HUES6 (cell line): ENCODE results near the gene PRKCE.

Source experiments
- H3K27ac ChIP-seq: 2 replicates; pipeline ENCODE4 v1.7.0; 2013; ENCODE audit warnings: low read depth, mild to moderate bottlenecking, low read length, inconsistent platforms
- H3K27me3 ChIP-seq: 2 replicates; pipeline ENCODE4 v1.6.1; 2013; ENCODE audit warnings: low read length; ENCODE audit not compliant: control insufficient read depth, insufficient read depth
- H3K36me3 ChIP-seq: 2 replicates; pipeline ENCODE4 v1.6.1; 2013; ENCODE audit warnings: low read length; ENCODE audit not compliant: control insufficient read depth, insufficient read depth
- H3K4me1 ChIP-seq: 2 replicates; pipeline ENCODE4 v1.6.1; 2013; ENCODE audit warnings: low read length; ENCODE audit not compliant: control insufficient read depth, insufficient read depth
- H3K4me3 ChIP-seq: 2 replicates; pipeline ENCODE4 v1.5.1; 2013; ENCODE audit warnings: low read depth, low read length
- H3K9ac ChIP-seq: one replicate; pipeline ENCODE4 v1.6.1; 2013; ENCODE audit warnings: mild to moderate bottlenecking, low read length
- H3K9me3 ChIP-seq: 2 replicates; pipeline ENCODE4 v1.6.1; 2013; ENCODE audit warnings: low read depth, low read length; ENCODE audit not compliant: control insufficient read depth, insufficient read depth

Gene PRKCE

DNA sequence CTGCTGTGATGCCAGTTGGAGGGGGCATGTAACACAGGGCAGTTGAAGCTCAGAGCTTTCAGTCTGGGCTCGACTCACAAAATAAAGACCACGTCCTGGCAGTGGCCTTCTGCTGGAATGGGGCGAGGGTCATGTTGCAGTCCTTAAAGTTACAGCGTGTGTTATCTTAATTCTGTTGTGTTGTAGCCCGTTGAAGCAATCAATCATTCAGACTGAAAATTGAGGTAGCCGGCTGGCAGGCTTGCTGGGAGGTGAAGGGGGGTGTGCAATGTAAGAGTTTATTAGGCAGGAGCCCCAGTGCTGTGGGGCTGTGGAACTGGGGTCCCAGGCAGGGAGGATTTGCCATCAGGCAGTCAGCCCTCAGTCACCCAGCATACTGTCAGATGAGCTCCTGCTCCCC is 508.9 kb downstream of the PRKCE start:
- Histone ChIP-seq H3K36me3 (no peaks in the 10 kb centered on the region), H3K4me1 (no peaks in the 10 kb centered on the region)

GRCh38 chr2:46161315-46161714 is 509.8 kb downstream of the PRKCE start:
- Histone ChIP-seq H3K9ac (no peak overlapping the region), H3K4me1 (no peaks in the 10 kb centered on the region), H3K4me3 (no peak overlapping the region), H3K36me3 (no peaks in the 10 kb centered on the region), H3K9me3 (no peaks in the 10 kb centered on the region), H3K27ac (no peak overlapping the region), H3K27me3 (no peaks in the 10 kb centered on the region; the same call in 1 of the 2 replicates)

More for the DNA sequence above, 508.9 kb downstream of the PRKCE start:
- Histone ChIP-seq H3K9ac (no peak overlapping the region), H3K27ac (no peak overlapping the region), H3K27me3 (no peaks in the 10 kb centered on the region; the same call in 1 of the 2 replicates), H3K4me3 (no peak overlapping the region), H3K9me3 (no peaks in the 10 kb centered on the region)

DNA sequence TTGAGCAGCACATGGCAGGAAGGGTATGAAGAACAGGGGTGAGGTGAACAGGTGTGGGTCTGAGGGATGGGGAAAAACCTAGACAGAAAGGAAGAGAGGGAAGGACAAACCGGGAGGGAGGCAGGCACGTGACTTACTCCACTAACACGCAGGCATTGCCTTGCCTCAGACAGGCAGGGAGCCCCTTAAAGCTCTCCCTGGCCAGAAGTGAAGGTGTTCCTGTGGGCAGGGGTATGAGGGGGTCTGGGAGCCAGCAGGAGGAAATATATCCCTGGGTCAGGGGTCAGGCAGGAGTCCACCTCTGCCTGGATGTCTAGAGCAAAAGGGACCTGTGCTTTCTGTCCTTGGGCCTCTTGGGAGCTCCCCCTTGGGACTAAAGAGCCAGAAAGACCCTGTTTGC is 510.4 kb downstream of the PRKCE start:
- H3K36me3 ChIP-seq: no peaks in the 10 kb centered on the region
- no peak overlapping the region for H3K9ac ChIP-seq
- H3K9me3 ChIP-seq: no peaks in the 10 kb centered on the region
- no peak overlapping the region for H3K4me3 ChIP-seq
- no peaks in the 10 kb centered on the region for H3K4me1 ChIP-seq
- H3K27ac ChIP-seq: no peak overlapping the region
- H3K27me3 ChIP-seq: no peaks in the 10 kb centered on the region; the same call in 1 of the 2 replicates

DNA sequence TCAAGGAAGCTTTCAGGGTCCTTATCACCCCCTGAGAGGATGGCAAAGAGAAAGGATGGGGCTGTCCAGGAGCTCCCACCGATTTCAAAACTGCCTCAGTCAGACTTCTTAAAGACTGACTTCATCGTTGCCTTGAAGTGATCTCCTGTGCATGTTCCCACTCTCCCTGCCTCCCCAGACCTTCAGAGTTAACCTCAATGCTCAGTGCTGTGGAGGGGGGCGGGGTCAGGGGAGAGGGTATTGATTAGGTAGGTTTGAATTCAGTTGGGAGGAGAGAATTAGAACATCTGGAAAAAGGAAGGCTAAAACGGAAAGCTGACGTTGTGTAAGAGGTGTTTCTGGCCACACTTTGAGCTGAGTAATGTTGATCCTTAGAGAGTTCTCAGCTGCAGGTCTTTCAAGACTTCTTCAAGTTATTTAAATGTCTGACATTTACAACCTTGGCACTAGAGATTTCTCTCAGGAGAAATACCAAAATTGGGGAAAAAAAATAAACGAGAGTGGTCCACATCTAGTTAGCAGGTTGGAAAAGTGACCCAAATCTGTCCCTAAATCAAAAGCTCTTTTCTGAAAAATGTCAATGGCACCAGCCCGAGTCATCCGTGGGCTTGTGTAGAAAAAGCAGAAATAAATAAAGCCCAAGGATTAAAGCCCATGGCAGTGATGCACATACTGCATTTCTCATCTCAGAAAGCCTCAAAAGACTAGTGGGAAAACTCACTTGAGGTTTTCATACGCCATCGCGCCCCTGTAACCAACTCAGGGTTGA is 511.0 kb downstream of the PRKCE start:
- Histone ChIP-seq H3K27ac (no peak overlapping the region), H3K27me3 (no peaks in the 10 kb centered on the region; the same call in 1 of the 2 replicates), H3K9me3 (no peaks in the 10 kb centered on the region), H3K4me1 (no peaks in the 10 kb centered on the region), H3K4me3 (no peak overlapping the region), H3K36me3 (no peaks in the 10 kb centered on the region), H3K9ac (no peak overlapping the region)

- no peaks in the 10 kb centered on the region for H3K9me3 ChIP-seq
- no peak overlapping the region for H3K4me3 ChIP-seq
- H3K4me1 ChIP-seq: no peaks in the 10 kb centered on the region
- H3K36me3 ChIP-seq: no peaks in the 10 kb centered on the region
- H3K27me3 ChIP-seq: no peaks in the 10 kb centered on the region; the same call in 1 of the 2 replicates
- no peak overlapping the region for H3K27ac ChIP-seq
- no peak overlapping the region for H3K9ac ChIP-seq
Measured at GRCh38 chr2:46163098-46163430, 511.6 kb downstream of the PRKCE start.

- peaks cover 5% of the 10 kb centered on the region for H3K4me1 ChIP-seq
- no peaks in the 10 kb centered on the region for H3K9me3 ChIP-seq
- no peak overlapping the region for H3K4me3 ChIP-seq
- no peak overlapping the region for H3K9ac ChIP-seq
- H3K27ac ChIP-seq: no peak overlapping the region
- H3K36me3 ChIP-seq: no peaks in the 10 kb centered on the region
- H3K27me3 ChIP-seq: no peaks in the 10 kb centered on the region; the same call in 1 of the 2 replicates
Measured at GRCh38 chr2:46163804-46164528, 512.5 kb downstream of the PRKCE start.

GRCh38 chr2:46164529-46165301 is 513.2 kb downstream of the PRKCE start:
- Histone ChIP-seq H3K4me1 (peaks cover 13% of the 10 kb centered on the region), H3K27me3 (no peaks in the 10 kb centered on the region; the same call in 1 of the 2 replicates), H3K4me3 (no peak overlapping the region), H3K36me3 (no peaks in the 10 kb centered on the region), H3K9ac (no peak overlapping the region), H3K9me3 (no peaks in the 10 kb centered on the region), H3K27ac (no peak overlapping the region)

DNA sequence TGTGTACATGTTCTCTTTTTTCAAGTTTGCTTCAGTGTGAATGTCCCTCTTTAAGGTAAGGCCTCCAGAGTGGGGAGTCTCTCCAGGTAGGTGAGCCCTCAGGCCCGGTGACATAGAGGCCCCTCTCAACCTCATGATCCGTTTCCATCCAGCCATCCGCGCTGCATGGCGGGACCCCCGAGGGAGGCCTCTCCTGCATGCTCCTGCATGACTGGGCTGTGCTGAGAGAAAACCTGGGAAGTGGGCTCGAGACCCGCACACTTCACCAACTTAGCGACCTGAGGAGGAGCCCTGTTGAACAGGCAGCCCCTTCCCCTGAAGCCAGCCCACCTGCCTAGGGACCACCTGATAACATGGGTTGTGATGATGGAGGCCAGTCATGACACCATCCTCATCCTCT is 514.4 kb downstream of the PRKCE start:
- Histone ChIP-seq H3K27me3 (no peaks in the 10 kb centered on the region; the same call in 1 of the 2 replicates), H3K4me3 (no peak overlapping the region), H3K4me1 (peaks cover 18% of the 10 kb centered on the region), H3K9ac (no peak overlapping the region), H3K9me3 (no peaks in the 10 kb centered on the region), H3K36me3 (no peaks in the 10 kb centered on the region), H3K27ac (no peak overlapping the region)

DNA sequence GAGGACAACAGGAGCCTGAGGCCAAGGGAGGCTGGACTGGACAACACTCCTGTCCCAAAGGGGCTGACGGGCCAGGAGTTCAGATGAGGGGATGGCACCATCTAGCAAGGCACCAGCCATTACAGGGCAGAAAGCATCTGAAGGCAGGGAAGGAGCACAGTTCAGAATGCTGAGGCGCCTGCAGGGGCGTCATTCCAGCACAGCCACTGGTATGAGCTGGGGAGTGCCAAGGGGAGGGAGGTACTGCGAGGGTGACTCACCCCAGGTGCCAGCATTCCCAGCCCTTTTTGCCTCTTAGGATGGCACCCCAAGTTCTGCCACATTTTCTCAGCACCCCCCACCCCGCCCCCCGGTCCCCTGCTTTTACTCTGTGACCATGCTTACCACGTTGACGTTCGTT is 515.9 kb downstream of the PRKCE start:
- H3K4me1 ChIP-seq: peaks cover 29% of the 10 kb centered on the region
- H3K9me3 ChIP-seq: no peaks in the 10 kb centered on the region
- no peak overlapping the region for H3K4me3 ChIP-seq
- no peaks in the 10 kb centered on the region; the same call in 1 of the 2 replicates for H3K27me3 ChIP-seq
- H3K36me3 ChIP-seq: no peaks in the 10 kb centered on the region
- no peak overlapping the region for H3K27ac ChIP-seq
- no peak overlapping the region for H3K9ac ChIP-seq

GRCh38 chr2:46167924-46168323 is 516.4 kb downstream of the PRKCE start:
- H3K27ac ChIP-seq: no peak overlapping the region

GRCh38 chr2:46169467-46169866 is 518.0 kb downstream of the PRKCE start:
- Histone ChIP-seq H3K4me1 (peaks cover 31% of the 10 kb centered on the region), H3K9ac (no peak overlapping the region), H3K27ac (no peak overlapping the region)

More at GRCh38 chr2:46167924-46168323, 516.4 kb downstream of the PRKCE start:
- no peak overlapping the region for H3K4me3 ChIP-seq
- peaks cover 31% of the 10 kb centered on the region for H3K4me1 ChIP-seq
- H3K36me3 ChIP-seq: no peaks in the 10 kb centered on the region
- no peaks in the 10 kb centered on the region for H3K9me3 ChIP-seq
- H3K27me3 ChIP-seq: no peaks in the 10 kb centered on the region; the same call in 1 of the 2 replicates
- H3K9ac ChIP-seq: no peak overlapping the region

More at GRCh38 chr2:46169467-46169866, 518.0 kb downstream of the PRKCE start:
- Histone ChIP-seq H3K9me3 (no peaks in the 10 kb centered on the region), H3K4me3 (no peak overlapping the region), H3K27me3 (no peaks in the 10 kb centered on the region), H3K36me3 (no peaks in the 10 kb centered on the region)
